ENCODE data around the gene PTPN23. TPM values are rescaled to one million over a fixed set of nuclear protein-coding genes. Genes with fewer than 3 reads are reported as not detected.

PTPN23 gene
- total and polyA plus RNA-seq, 9 of the 15 experiments (the other 6 are each of a cell fraction or from before 2014, with no cell fraction given): 0.41 to 58.7 (median 7.2) TPM

- TF ChIP-seq THRA (IDR thresholded peaks at IDR 0.05) (no peak), CHD2 (IDR thresholded peaks at IDR 0.05; ENCODE audit: low read depth, low read length) (no peak), CLOCK (CRISPR knock-in tag; IDR thresholded peaks at IDR 0.05; ENCODE audit: borderline replicate concordance) (no peak), ELF4 (CRISPR knock-in tag; IDR thresholded peaks at IDR 0.05) (peak; percentile 96), HDAC3 (IDR thresholded peaks at IDR 0.05; ENCODE audit: borderline replicate concordance, partially characterized antibody) (peak; percentile 57), THRB (CRISPR knock-in tag; conservative IDR thresholded peaks at IDR 0.05) (0 out of 2 replicates have a peak, but pooled peaks have one; percentile 46), WHSC1 (IDR thresholded peaks at IDR 0.05; ENCODE audit: low read length) (no peak), KLF6 (CRISPR knock-in tag; IDR thresholded peaks at IDR 0.05; ENCODE audit: borderline replicate concordance) (no peak), UBTF (IDR thresholded peaks at IDR 0.05; ENCODE audit: borderline replicate concordance in 1 of 2, low read depth in 2 of 2, low read length in 2 of 2) (no peak), CREB5 (CRISPR knock-in tag; IDR thresholded peaks at IDR 0.05) (no peak), ZKSCAN1 (IDR thresholded peaks at IDR 0.05; ENCODE audit: low read depth, low read length) (no peak), KLF16 (IDR thresholded peaks at IDR 0.05) (peak; percentile 89), TARDBP (IDR thresholded peaks at IDR 0.05) (peak; percentile 87), PHB (CRISPR knock-in tag; IDR thresholded peaks at IDR 0.05) (no peak), ATF4 (CRISPR knock-in tag; IDR thresholded peaks at IDR 0.05) (no peak), NCOA6 (IDR thresholded peaks at IDR 0.05) (no peak), SRSF7 (optimal IDR thresholded peaks at IDR 0.05; ENCODE audit: low read depth, low read length) (no peak), TAL1 (IDR thresholded peaks at IDR 0.05) (peak; percentile 96), PHTF2 (CRISPR knock-in tag; IDR thresholded peaks at IDR 0.05) (no peak; the same call in 1 of the 2 replicates), ZNF23 (CRISPR knock-in tag; IDR thresholded peaks at IDR 0.05) (no peak)
Observed at GRCh38 chr3:47347217-47347801, 33.5 kb upstream of the PTPN23 start (continued).
